ENCODE results near the gene DNMT3B.
"Not testable (repeated sequence)": the region's sequence is repeated elsewhere in the genome, so short reads cannot be mapped to it uniquely, and the experiment has no call there.

Gene DNMT3B
- total RNA-seq, result 0.32 to 2.7 (median 0.44) reads per million in 3 experiments

GRCh38 chr20:32761831-32762753 lies at the start of gene DNMT3B:
TSS of gene DNMT3B (plus strand) at chr20:32762385. CDS start at chr20:32780324, 17,939 bp downstream.
- DNase-seq, result peak; percentile 52

- no peak for DNase-seq
Observed at GRCh38 chr20:32718749-32719348, 43.3 kb upstream of the DNMT3B start.

DNA sequence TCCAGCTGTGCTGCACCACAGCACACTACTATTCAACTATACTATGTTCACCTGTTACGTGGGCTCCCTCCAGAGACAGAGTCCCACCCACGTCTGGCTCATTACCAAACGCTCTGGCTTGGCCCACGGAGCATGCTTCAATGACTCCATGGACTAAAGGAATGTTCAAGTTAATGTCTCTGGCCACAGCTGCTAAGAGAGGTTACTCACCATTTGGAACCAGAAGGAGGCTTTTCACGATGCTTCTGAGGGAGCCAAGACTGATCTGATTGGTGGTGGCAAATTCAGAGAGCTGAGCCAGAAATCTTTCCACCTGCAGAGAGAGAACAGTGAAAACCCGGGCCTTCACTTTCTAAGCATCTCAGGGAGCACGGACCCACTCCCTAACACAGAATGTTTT lies 34.5 kb upstream of the DNMT3B start:
- no peak for DNase-seq

- DNase-seq, result not testable (repeated sequence)
Observed at GRCh38 chr20:32728435-32728834, 33.8 kb upstream of the DNMT3B start.

DNA sequence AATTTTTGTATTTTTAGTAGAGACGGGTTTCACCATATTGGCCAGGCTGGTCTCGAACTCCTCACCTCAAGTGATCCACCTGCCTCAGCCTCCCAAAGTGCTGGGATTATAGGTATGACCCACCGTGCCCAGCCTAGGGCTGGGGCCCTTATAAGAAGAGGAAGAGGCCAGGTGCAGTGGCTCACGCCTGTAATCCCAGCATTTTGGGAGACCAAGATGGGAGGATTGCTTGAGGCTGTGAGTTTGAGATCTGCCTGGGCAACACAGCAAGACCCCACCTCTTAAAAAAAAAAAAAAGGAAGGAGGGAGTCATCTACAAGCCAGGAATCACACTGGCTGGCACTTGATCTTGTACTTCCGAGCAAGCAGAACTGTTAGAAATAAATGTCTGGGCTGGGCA lies 32.9 kb upstream of the DNMT3B start:
- not testable (repeated sequence) for DNase-seq

- DNase-seq, result no peak
Observed at GRCh38 chr20:32731882-32732266, 30.3 kb upstream of the DNMT3B start.

GRCh38 chr20:32737371-32738223 lies 24.6 kb upstream of the DNMT3B start:
- peak; percentile 74 for DNase-seq

GRCh38 chr20:32741151-32741550 lies 21.0 kb upstream of the DNMT3B start:
- no peak for DNase-seq

GRCh38 chr20:32742322-32743236 lies 19.6 kb upstream of the DNMT3B start:
- no peak for DNase-seq

DNA sequence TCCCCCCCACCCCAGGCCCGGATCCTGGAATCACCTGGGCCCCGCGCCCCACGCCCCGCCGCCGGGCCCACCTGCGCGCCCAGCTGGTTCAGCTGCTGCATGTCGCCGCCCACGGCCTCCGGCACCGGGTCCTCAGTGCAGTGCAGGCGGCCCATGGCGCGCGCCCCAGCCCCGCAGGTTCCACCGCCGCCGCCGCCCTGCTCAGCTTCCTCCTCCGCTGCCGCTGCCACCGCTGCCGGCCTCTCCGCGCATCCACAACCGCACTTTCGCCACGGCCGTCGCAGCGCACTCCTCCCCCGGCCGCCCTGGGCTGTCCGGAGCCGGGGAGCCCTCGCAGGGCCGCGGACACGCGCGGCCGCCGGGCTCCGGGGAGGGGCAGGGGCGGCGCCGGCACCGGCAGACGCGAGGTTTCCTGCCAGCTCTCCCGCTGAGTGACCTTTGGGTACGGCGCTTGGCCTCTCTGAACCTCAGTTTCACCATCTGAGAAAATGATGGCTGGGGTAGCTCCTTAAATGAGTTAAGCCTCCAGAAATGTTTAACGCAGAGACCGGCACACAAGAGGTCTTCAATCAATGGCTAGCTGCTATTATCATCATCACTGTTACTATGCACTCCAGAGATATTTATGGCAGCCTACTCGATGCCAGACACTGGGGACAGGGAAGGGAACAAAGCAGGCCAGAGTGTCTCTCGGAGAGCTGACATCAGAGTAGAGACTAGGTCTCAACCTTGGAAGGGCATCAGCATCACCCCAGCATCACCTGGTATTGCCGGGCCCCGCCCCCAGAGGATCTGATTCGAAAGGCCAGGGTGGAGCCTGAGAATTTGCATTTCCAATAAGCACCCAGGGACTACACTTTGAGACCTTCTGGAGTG lies 18.7 kb upstream of the DNMT3B start, which contains the start of gene COMMD7:
TSS of gene COMMD7 (minus strand) at position 231 of the 876 bp plus-strand sequence. CDS start at position 155, 76 bp downstream.
- peak; percentile 59 for DNase-seq

DNA sequence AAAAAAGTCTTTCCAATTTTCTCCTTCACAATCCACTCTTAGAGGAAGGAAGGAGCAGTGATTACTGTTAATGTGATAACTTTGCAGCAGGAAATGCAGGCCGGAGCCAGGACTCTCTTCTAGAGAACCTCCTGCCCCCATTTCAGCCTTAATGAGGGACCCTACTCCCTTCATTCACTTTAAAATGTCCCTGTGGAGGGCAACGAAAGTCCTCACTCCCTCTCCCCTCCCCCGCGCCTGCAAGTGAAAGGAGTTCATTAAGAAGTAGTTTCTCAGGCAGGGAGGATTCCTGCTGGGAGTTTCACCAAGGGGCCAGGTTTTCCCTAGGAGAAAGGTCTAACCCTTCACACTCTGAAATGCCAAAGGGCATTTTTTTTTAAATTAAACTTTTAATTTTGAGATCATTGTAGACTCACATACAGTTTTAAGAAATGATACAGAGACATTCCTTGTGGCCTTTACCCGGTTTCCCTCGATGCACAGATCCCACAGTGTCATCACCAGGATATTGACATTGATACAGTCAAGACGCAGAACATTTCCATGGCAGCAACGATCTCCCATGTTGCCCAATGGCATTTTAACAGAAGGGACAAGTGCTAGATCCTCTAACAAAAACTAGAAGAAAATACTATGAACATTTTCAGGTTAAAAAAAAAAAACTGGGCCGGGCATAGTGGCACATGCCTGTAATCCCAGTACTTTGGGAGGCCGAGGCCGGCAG lies 12.1 kb upstream of the DNMT3B start:
- no peak for DNase-seq

GRCh38 chr20:32751293-32751692 lies 10.9 kb upstream of the DNMT3B start:
- DNase-seq, result no peak

DNA sequence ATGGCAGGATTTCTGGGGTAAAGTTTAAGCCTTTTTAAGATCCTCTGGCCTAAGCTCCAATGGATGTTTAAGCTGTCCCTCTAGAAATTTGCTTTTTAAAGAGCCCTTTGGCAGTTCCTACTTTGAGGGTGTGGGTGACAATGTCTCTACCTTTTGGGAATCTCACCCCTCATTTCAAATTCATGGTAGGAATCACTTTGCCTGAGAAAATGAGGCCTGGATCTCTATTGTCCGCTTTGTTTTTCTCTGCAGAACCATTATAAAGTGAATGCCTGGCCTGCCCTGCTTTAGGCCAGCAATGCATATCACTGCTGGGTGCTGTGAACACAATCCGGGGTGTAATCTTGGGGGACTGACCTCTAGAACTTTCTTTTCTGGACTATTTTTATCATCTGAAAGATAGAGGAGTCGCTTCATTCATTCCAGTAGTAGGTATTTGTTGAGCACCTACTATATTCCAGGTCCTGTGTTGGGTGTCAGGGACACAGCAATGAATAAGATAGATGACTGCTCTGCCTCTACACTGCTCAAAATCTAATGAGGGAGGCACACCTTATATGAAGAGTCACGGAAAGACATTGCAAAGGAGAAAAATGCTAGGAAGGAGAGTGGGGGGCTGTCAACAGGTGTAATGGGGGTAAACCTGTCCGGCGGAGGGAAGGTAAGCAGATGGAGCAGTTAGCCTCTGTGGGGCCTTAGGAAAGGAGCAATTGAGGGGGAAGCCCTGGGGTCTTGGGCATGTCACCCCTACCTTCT lies 10.3 kb upstream of the DNMT3B start:
- DNase-seq, result no peak

GRCh38 chr20:32752458-32753250 lies 9.5 kb upstream of the DNMT3B start:
- DNase-seq, result no peak

- DNase-seq, result no peak
Observed at GRCh38 chr20:32753731-32754130, 8.5 kb upstream of the DNMT3B start.

DNA sequence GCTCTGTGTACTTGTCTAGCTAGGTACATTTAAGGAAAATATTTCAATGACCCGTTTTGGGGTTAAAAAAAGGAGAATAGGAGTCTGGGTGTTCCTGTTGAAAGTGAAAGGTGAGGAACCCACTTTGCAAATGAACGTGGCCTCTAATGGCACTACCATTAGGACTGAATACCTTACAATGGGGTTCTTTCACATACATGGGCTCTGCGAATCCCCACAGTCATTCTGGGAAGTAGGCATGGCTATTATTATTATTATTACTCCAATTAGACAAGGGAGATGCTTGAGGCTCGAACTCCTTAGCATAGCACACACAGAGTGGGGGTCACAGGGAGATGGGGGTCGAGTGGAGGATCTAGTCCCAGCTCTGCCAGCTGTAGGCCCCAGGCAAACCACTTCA lies 6.0 kb upstream of the DNMT3B start:
- no peak for DNase-seq

DNA sequence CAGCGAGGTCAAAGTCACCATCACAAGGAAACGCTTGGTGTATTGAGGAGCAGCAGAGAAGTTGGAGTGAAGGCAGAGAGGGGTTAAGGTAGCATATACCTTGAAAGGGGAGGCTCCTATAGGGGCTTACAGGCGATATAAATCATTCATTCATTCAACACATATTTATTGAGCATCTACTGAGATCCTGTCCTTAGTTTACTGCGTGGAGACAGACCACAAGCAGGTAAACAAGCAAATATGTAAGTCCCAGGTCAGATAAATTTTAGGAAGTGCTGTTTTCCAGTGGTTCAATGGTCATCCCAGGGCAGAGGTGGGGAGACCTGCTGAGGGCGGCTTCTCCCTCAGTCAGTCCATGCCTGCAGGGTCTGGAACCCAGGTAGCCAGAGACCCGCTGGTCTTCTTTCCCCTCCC lies 761 bp upstream of the DNMT3B start:
- no peak for DNase-seq

DNA sequence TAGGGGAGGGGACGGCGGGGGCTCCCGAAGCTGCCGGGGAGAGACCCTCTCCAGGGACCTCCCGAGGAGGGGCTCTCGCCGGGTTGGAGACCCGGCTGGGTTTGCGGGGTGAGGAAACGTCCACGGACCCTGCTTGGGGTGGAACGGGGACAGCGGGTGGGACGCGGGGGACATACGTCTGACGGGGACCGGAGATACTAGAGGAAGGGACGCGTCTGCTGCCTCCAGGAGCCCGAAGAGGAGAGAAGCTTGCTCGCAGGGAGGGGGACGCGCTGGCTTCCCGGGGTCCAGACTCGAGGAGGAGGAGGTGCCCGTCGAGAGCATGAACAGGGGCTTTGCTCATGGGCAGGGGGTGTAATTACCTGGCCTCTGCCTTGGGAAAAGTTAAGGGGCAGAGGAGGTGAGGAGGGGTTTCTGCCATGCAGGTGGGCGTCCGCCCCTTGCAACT lies 593 bp downstream of the DNMT3B start:
- DNase-seq, result peak; percentile 23
